ENCODE results near the gene ACTR3C. TPM values are rescaled to one million over a fixed set of nuclear protein-coding genes. Genes with fewer than 3 reads are reported as not detected.
A peak's percentile ranks its signal among the peaks of the same experiment; 100 is the strongest.

ACTR3C gene
- total RNA-seq, 1 donor from 2014 or later = not detected

- DNase-seq (ENCODE audit: low spot score) = no peak
- peaks cover 26% of the 10 kb centered on the region for H3K4me1 ChIP-seq
- H3K9ac ChIP-seq = no peak overlapping the region
- no peaks in the 10 kb centered on the region for H3F3A ChIP-seq (ENCODE audit: low read depth)
- no peaks in the 10 kb centered on the region for H3K79me2 ChIP-seq (ENCODE audit: low read depth)
- H3K4me2 ChIP-seq = no peak overlapping the region
- H3K9me3 ChIP-seq (ENCODE audit: low read depth) = no peaks in the 10 kb centered on the region
- TF ChIP-seq EZH2 (IDR thresholded peaks at IDR 0.05) (no peak), EZH2phosphoT487 (IDR thresholded peaks at IDR 0.05) (no peak)
- TF ChIP-seq, protein P1, sequence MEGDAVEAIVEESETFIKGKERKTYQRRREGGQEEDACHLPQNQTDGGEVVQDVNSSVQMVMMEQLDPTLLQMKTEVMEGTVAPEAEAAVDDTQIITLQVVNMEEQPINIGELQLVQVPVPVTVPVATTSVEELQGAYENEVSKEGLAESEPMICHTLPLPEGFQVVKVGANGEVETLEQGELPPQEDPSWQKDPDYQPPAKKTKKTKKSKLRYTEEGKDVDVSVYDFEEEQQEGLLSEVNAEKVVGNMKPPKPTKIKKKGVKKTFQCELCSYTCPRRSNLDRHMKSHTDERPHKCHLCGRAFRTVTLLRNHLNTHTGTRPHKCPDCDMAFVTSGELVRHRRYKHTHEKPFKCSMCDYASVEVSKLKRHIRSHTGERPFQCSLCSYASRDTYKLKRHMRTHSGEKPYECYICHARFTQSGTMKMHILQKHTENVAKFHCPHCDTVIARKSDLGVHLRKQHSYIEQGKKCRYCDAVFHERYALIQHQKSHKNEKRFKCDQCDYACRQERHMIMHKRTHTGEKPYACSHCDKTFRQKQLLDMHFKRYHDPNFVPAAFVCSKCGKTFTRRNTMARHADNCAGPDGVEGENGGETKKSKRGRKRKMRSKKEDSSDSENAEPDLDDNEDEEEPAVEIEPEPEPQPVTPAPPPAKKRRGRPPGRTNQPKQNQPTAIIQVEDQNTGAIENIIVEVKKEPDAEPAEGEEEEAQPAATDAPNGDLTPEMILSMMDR (IDR thresholded peaks at IDR 0.05) = no peak
- no peak overlapping the region for H2AFZ ChIP-seq (replicated peaks)
- Mint-ChIP-seq H3K27me3 (ENCODE audit: insufficient read depth, low read depth) (peaks cover 18% of the 10 kb centered on the region), H3K27ac (no peak overlapping the region), H3K36me3 (no peaks in the 10 kb centered on the region), H3K9me3 (no peaks in the 10 kb centered on the region), H3K4me1 (peaks cover 29% of the 10 kb centered on the region), H3K4me3 (no peak overlapping the region)
- peaks cover 10% of the 10 kb centered on the region for H4K20me1 ChIP-seq (ENCODE audit: low read depth)
- H3K27ac ChIP-seq = no peak overlapping the region
- H3K4me3 ChIP-seq = no peak overlapping the region
- H3K36me3 ChIP-seq = no peaks in the 10 kb centered on the region
- H3K27me3 ChIP-seq = peaks cover 32% of the 10 kb centered on the region
Measured at GRCh38 chr7:150336746-150337145, 13.4 kb upstream of the ACTR3C start.

DNA sequence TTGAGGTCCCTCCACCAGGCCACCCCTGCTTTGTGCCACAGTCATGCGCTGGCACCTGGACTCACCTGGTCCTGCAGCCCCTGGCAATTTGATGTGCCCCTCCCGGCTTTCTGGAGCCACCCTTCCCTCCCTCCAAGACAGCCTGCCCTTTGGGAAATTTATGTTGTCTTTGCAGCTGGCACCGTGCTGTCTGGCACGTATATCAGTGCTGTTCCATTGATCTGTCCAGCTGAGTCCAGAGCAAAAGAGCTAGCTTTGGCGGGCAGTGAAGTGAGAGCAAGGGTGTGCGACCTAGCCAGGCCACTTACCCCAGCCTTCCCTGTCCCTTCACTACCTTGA, 12.4 kb upstream of the ACTR3C start:
- no peak overlapping the region for H3K27ac ChIP-seq
- no peaks in the 10 kb centered on the region for H3K36me3 Mint-ChIP-seq

DNA sequence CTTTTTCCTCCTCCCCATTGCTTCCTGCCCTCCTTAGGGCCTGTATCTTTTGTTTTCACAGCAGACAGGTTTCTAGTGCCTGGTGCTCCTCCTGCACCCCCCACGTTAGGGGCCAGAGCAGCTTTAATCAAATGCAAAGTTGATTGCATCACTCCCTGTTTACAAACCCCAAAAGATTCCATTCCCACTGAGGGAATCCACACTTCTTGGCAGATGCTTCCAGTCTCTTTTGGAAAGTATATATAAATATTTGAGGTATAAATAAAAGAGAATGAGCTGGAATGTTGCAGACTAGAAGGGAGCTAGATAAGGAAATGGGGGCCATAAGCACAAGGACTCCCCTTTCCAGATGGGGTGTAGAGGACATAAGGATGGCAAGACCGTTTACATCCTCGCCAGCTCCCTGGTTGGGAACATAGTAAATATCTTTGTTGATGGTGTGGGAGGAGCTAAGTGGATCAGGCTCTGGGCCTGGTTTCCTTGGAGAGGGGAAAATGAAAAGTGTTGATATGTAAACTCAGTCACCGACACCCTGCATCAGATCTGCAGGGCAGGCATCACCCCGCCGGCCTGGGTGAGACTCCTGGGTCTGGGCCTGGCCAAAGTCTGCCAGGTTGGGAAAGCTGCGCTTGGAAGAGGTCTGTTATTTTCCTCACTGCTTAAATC, 11.9 kb upstream of the ACTR3C start:
- Histone ChIP-seq H2AFZ (replicated peaks) (no peak overlapping the region), H4K20me1 (ENCODE audit: low read depth) (peaks cover 4% of the 10 kb centered on the region), H3K9me3 (ENCODE audit: low read depth) (no peaks in the 10 kb centered on the region), H3K79me2 (ENCODE audit: low read depth) (no peaks in the 10 kb centered on the region), H3K4me1 (peaks cover 13% of the 10 kb centered on the region), H3K27ac (no peak overlapping the region), H3F3A (ENCODE audit: low read depth) (no peaks in the 10 kb centered on the region), H3K27me3 (peaks cover 17% of the 10 kb centered on the region), H3K9ac (no peak overlapping the region), H3K36me3 (no peaks in the 10 kb centered on the region), H3K4me2 (no peak overlapping the region), H3K4me3 (no peak overlapping the region)
- Mint-ChIP-seq H3K4me3 (no peak overlapping the region), H3K27ac (peak overlapping the region; percentile 81), H3K4me1 (peaks cover 26% of the 10 kb centered on the region), H3K27me3 (ENCODE audit: insufficient read depth, low read depth) (peaks cover 18% of the 10 kb centered on the region), H3K36me3 (no peaks in the 10 kb centered on the region), H3K9me3 (no peaks in the 10 kb centered on the region)
- DNase-seq (ENCODE audit: low spot score) = no peak
- TF ChIP-seq, protein P1 (IDR thresholded peaks at IDR 0.05) = no peak
- TF ChIP-seq EZH2 (IDR thresholded peaks at IDR 0.05) (no peak), EZH2phosphoT487 (IDR thresholded peaks at IDR 0.05) (no peak)

More for the DNA sequence above, 12.4 kb upstream of the ACTR3C start:
- H3K4me3 ChIP-seq = no peak overlapping the region
- H3K4me1 ChIP-seq = peaks cover 18% of the 10 kb centered on the region
- no peak for TF ChIP-seq EZH2phosphoT487 (IDR thresholded peaks at IDR 0.05)
- TF ChIP-seq EZH2 (IDR thresholded peaks at IDR 0.05) = no peak
- TF ChIP-seq, protein P1 (IDR thresholded peaks at IDR 0.05) = no peak
- H3K4me2 ChIP-seq = no peak overlapping the region
- no peak overlapping the region for H2AFZ ChIP-seq (replicated peaks)
- H3K27ac Mint-ChIP-seq = no peak overlapping the region
- H3K36me3 ChIP-seq = no peaks in the 10 kb centered on the region
- H3K27me3 ChIP-seq = peaks cover 22% of the 10 kb centered on the region
- no peak overlapping the region for H3K4me3 Mint-ChIP-seq
- no peak for DNase-seq (ENCODE audit: low spot score)
- no peaks in the 10 kb centered on the region for H3F3A ChIP-seq (ENCODE audit: low read depth)
- no peaks in the 10 kb centered on the region for H3K9me3 Mint-ChIP-seq
- H3K9me3 ChIP-seq (ENCODE audit: low read depth) = no peaks in the 10 kb centered on the region
- H4K20me1 ChIP-seq (ENCODE audit: low read depth) = peaks cover 5% of the 10 kb centered on the region
- no peaks in the 10 kb centered on the region for H3K79me2 ChIP-seq (ENCODE audit: low read depth)
- no peak overlapping the region for H3K9ac ChIP-seq
- peaks cover 27% of the 10 kb centered on the region for H3K4me1 Mint-ChIP-seq
- peaks cover 18% of the 10 kb centered on the region for H3K27me3 Mint-ChIP-seq (ENCODE audit: insufficient read depth, low read depth)
